Measurements from ENCODE around the gene RELCH. TPM values are rescaled to one million over a fixed set of nuclear protein-coding genes. Genes with fewer than 3 reads are reported as not detected.

Gene RELCH
- total RNA-seq, 1 donor from 2014 or later = 16.7 TPM

- DNase-seq (ENCODE audit: low read depth) = no peak
- H3K4me3 ChIP-seq (ENCODE audit: low read depth, low read length) = no peak overlapping the region
- no peak for TF ChIP-seq CTCF (conservative IDR thresholded peaks at IDR 0.05; ENCODE audit: low read depth, low read length)
These were observed 137.2 kb downstream of the RELCH start for GRCh38 chr18:62324181-62324828.

DNA sequence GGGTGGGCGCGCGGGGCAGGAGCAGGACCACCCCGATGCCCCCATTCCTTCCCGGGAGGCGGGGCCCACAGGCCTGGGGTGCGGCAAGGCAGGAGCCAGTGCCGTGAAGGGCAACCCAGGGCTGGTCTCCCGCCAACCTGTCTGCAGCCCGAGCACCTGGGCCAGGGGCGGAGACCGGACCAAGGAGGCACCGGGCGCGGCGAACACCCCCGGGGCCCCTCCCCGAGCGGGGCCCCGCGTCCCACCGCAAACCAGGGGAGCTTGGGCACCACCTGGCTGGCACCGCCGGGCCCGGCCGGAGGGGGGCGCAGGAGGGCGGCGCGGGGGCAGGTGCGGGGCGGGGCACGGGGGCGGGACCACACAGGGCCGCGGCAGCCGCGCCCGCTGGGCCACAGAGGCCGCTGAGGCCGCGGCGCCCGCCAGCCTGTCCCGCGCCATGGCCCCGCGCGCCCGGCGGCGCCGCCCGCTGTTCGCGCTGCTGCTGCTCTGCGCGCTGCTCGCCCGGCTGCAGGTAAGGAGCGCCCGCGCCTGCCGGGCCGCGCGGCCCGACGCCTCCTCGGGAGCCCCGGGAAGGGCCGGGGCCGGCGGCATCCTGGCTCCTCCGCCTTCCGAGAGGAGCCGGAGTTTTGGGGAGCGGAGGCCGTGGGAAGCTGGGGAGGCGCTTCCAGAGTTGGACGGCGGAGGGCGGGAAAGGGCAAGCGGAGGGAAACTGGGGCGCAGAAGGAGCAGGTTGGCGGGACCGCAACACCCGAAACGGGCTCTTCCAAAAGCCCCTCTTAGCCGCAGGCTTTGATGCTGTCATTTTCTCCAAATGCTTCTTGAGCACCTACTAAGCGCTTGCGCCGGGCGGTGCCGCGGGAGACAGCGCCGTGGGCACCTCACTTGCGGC, 138.1 kb downstream of the RELCH start, which contains the start of gene TNFRSF11A:
Gene TNFRSF11A, plus strand, starts transcription at position 394 of the 889 bp plus-strand sequence. Its CDS starts 43 bp downstream, at position 437.
- peak; percentile 41 for TF ChIP-seq CTCF (conservative IDR thresholded peaks at IDR 0.05; ENCODE audit: low read depth, low read length)
- no peak for DNase-seq (ENCODE audit: low read depth)
- peak within 1 kb of the TSS; percentile 70 for H3K4me3 ChIP-seq (ENCODE audit: low read depth, low read length)

- H3K4me3 ChIP-seq (ENCODE audit: low read depth, low read length) = peak overlapping the region; percentile 70
- no peak for DNase-seq (ENCODE audit: low read depth)
These were observed 139.0 kb downstream of the RELCH start for GRCh38 chr18:62325806-62326645.

GRCh38 chr18:62326646-62327348, 139.7 kb downstream of the RELCH start:
- no peak for TF ChIP-seq CTCF (conservative IDR thresholded peaks at IDR 0.05; ENCODE audit: low read depth, low read length)
- peak overlapping the region; percentile 70 for H3K4me3 ChIP-seq (ENCODE audit: low read depth, low read length)
- no peak for DNase-seq (ENCODE audit: low read depth)

More at GRCh38 chr18:62325806-62326645, 139.0 kb downstream of the RELCH start:
- TF ChIP-seq CTCF (conservative IDR thresholded peaks at IDR 0.05; ENCODE audit: low read depth, low read length) = no peak

GRCh38 chr18:62327977-62328376, 140.9 kb downstream of the RELCH start:
- no peak for TF ChIP-seq CTCF (conservative IDR thresholded peaks at IDR 0.05; ENCODE audit: low read depth, low read length)
- H3K4me3 ChIP-seq (ENCODE audit: low read depth, low read length) = no peak overlapping the region

More at GRCh38 chr18:62327977-62328376, 140.9 kb downstream of the RELCH start:
- no peak for DNase-seq (ENCODE audit: low read depth)

Measured in epithelial cell of proximal tubule (primary cell).